Neural cell (in vitro differentiated cells): Measurements from ENCODE around the gene CTR9.

Experiments
- EP300 ChIP-seq: fragments of 450-650 bp; conservative IDR thresholded peaks from 2 replicates; pipeline ENCODE4 v1.6.1; 2014; ENCODE audit warnings: antibody characterized with exemption, mild to moderate bottlenecking, moderate library complexity; ENCODE audit not compliant: poor library complexity, severe bottlenecking
- EZH2 ChIP-seq: fragments of 200-600, 300-800 bp; shearing (Covaris generic), sonication (generic); IDR thresholded peaks from 2 replicates; pipeline ENCODE4 v1.6.1; 2014; ENCODE audit warnings: antibody characterized with exemption, low read length, borderline replicate concordance, mild to moderate bottlenecking; ENCODE audit not compliant: insufficient read depth, poor library complexity, severe bottlenecking
- POLR2AphosphoS5 ChIP-seq: IDR thresholded peaks from 2 replicates; pipeline ENCODE4 v1.6.1; 2012
- RAD21 ChIP-seq: fragments of 450-650 bp; conservative IDR thresholded peaks from 2 replicates; pipeline ENCODE4 v1.6.1; 2014; ENCODE audit warnings: antibody characterized with exemption, mild to moderate bottlenecking, moderate library complexity
- TF ChIP-seq, protein P1 (sequence below): fragments of 450-650 bp; IDR thresholded peaks from 2 replicates; pipeline ENCODE4 v1.5.1; 2014; ENCODE audit warnings: antibody characterized with exemption, mild to moderate bottlenecking, moderate library complexity; ENCODE audit not compliant: poor library complexity, severe bottlenecking

DNA sequence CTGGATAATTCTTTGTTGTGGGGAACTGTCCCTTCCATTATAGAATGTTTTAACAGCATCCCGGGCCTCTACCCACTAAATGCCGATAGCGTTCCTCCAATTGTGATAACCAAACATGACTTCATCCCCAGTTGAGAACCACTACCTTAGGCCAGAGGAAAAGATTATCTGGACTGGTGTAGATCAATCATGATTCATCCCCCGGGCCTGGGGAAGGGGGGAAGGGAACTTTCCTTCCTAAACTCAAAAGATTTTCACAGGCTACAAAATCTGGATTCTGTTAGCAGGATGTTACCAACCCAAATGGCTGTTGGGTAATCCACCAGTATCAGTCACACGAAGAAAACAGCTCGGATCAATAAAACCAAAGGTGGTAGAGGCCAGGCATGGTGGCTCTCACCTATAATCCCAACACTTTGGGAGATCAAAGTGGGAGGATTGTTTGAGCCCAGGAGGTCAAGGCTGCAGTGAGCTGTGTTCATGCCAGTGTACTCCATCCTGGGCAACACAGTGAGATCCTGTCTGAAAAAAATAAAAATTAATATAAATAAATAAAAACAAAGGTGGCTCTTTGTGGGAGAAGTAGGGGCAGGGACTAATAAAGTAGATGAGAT lies 10.1 kb downstream of the CTR9 start:
- TF ChIP-seq, protein P1, sequence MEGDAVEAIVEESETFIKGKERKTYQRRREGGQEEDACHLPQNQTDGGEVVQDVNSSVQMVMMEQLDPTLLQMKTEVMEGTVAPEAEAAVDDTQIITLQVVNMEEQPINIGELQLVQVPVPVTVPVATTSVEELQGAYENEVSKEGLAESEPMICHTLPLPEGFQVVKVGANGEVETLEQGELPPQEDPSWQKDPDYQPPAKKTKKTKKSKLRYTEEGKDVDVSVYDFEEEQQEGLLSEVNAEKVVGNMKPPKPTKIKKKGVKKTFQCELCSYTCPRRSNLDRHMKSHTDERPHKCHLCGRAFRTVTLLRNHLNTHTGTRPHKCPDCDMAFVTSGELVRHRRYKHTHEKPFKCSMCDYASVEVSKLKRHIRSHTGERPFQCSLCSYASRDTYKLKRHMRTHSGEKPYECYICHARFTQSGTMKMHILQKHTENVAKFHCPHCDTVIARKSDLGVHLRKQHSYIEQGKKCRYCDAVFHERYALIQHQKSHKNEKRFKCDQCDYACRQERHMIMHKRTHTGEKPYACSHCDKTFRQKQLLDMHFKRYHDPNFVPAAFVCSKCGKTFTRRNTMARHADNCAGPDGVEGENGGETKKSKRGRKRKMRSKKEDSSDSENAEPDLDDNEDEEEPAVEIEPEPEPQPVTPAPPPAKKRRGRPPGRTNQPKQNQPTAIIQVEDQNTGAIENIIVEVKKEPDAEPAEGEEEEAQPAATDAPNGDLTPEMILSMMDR: no peak
- TF ChIP-seq EP300 (no peak), POLR2AphosphoS5 (no peak), EZH2 (no peak), RAD21 (no peak)
